ENCODE results near the gene GLT1D1. TPM values are rescaled to one million over a fixed set of nuclear protein-coding genes. Genes with fewer than 3 reads are reported as not detected.

GLT1D1 gene
- total RNA-seq, 1 donor from 2014 or later = 5.3 TPM

GRCh38 chr12:128808651-128809050 is 44.6 kb upstream of the GLT1D1 start:
- Histone ChIP-seq H3K27me3 (ENCODE audit: low read depth) (no peaks in the 10 kb centered on the region), H3K36me3 (peaks cover 60% of the 10 kb centered on the region), H3K27ac (no peak overlapping the region), H3K4me3 (no peak overlapping the region), H3K9me3 (no peaks in the 10 kb centered on the region), H3K4me1 (peaks cover 19% of the 10 kb centered on the region)
- DNase-seq (no peak), ATAC-seq (no peak)
- TF ChIP-seq CTCF (IDR thresholded peaks at IDR 0.05) = no peak
- intact Hi-C loops (cut with DNase I) = no loop called here

GRCh38 chr12:128810182-128811127 is 42.8 kb upstream of the GLT1D1 start:
- H3K4me1 ChIP-seq = peaks cover 19% of the 10 kb centered on the region
- no peaks in the 10 kb centered on the region for H3K27me3 ChIP-seq (ENCODE audit: low read depth)
- H3K36me3 ChIP-seq = peaks cover 58% of the 10 kb centered on the region
- intact Hi-C loops (cut with DNase I) = no loop called here
- ATAC-seq (peak; percentile 64 to 73), DNase-seq (no peak)
- no peak for TF ChIP-seq CTCF (IDR thresholded peaks at IDR 0.05)
- no peak overlapping the region for H3K4me3 ChIP-seq
- peak overlapping the region; percentile 43 for H3K27ac ChIP-seq
- no peaks in the 10 kb centered on the region for H3K9me3 ChIP-seq

- H3K27me3 ChIP-seq (ENCODE audit: low read depth) = no peaks in the 10 kb centered on the region
- intact Hi-C loops (cut with DNase I) = no loop called here
- H3K27ac ChIP-seq = no peak overlapping the region
- TF ChIP-seq CTCF (IDR thresholded peaks at IDR 0.05) = no peak
- H3K4me1 ChIP-seq = peaks cover 25% of the 10 kb centered on the region
- no peak for DNase-seq
- H3K36me3 ChIP-seq = peaks cover 54% of the 10 kb centered on the region
- no peak for ATAC-seq
- no peaks in the 10 kb centered on the region for H3K9me3 ChIP-seq
- H3K4me3 ChIP-seq = no peak overlapping the region
Measured at GRCh38 chr12:128811806-128812205, 41.5 kb upstream of the GLT1D1 start.

GRCh38 chr12:128813392-128813791 is 39.9 kb upstream of the GLT1D1 start:
- Histone ChIP-seq H3K36me3 (peaks cover 38% of the 10 kb centered on the region), H3K4me1 (peaks cover 41% of the 10 kb centered on the region), H3K27ac (no peak overlapping the region), H3K4me3 (no peak overlapping the region), H3K27me3 (ENCODE audit: low read depth) (no peaks in the 10 kb centered on the region), H3K9me3 (no peaks in the 10 kb centered on the region)
- no peak for TF ChIP-seq CTCF (IDR thresholded peaks at IDR 0.05)
- ATAC-seq (no peak), DNase-seq (no peak)
- intact Hi-C loops (cut with DNase I) = no loop called here

GRCh38 chr12:128813883-128814282 is 39.4 kb upstream of the GLT1D1 start:
- H3K4me1 ChIP-seq = peaks cover 44% of the 10 kb centered on the region
- DNase-seq (no peak), ATAC-seq (no peak)
- H3K4me3 ChIP-seq = no peak overlapping the region
- H3K9me3 ChIP-seq = no peaks in the 10 kb centered on the region
- H3K27ac ChIP-seq = no peak overlapping the region
- intact Hi-C loops (cut with DNase I) = no loop called here
- no peaks in the 10 kb centered on the region for H3K27me3 ChIP-seq (ENCODE audit: low read depth)
- H3K36me3 ChIP-seq = peaks cover 33% of the 10 kb centered on the region
- no peak for TF ChIP-seq CTCF (IDR thresholded peaks at IDR 0.05)

All from lower lobe of right lung (tissue), 2 donors.